K562 (cell line): ENCODE data around the gene QPCT. TPM values are rescaled to one million over a fixed set of nuclear protein-coding genes. Genes with fewer than 3 reads are reported as not detected.
A peak's percentile ranks its signal among the peaks of the same experiment; 100 is the strongest.

Experiments used
- ARID1B ChIP-seq: fragments of 450-650 bp; IDR thresholded peaks from 2 replicates; pipeline ENCODE4 v1.6.1; 2016; ENCODE audit warnings: antibody characterized with exemption, mild to moderate bottlenecking, inconsistent platforms
- EP300 ChIP-seq: IDR thresholded peaks from 2 replicates; pipeline ENCODE4 v1.6.1; 2012; ENCODE audit warnings: low read length, improper control_type of control experiment
- FOXK2 ChIP-seq, 2 experiments: fragments of 450-650 bp; IDR thresholded peaks in 1 of 2; conservative IDR thresholded peaks in 1 of 2; 2 replicates each; pipeline ENCODE4 v1.6.1; 2016; ENCODE audit warnings: low read depth in 2 of 2, mild to moderate bottlenecking in 1 of 2
- JUN ChIP-seq, 2 experiments: sonication (generic) in 1 of 2; formaldehyde crosslinking in 1 of 2; IDR thresholded peaks; 2 replicates each; pipeline versions ENCODE4 v1.6.1 to v1.8.0; 2012 to 2022; ENCODE audit warnings: borderline replicate concordance in 2 of 2, mild to moderate bottlenecking in 2 of 2, improper control_type of control experiment in 1 of 2, low read depth in 1 of 2, low read length in 1 of 2, missing genetic modification reagents in 1 of 2
- PCBP1 ChIP-seq: fragments of 200-400 bp; formaldehyde crosslinking; IDR thresholded peaks from 2 replicates; pipeline ENCODE4 v1.6.1; 2018; ENCODE audit warnings: mild to moderate bottlenecking, low read depth, low read length; ENCODE audit not compliant: poor library complexity, severe bottlenecking
- ZBTB1 ChIP-seq: sonication (generic); formaldehyde crosslinking; IDR thresholded peaks from 2 replicates; pipeline ENCODE4 v1.8.1; 2023; ENCODE audit warnings: missing genetic modification reagents, low read depth, mild to moderate bottlenecking, borderline replicate concordance
- ZKSCAN3 ChIP-seq: fragments of 250-450 bp; sonication (Bioruptor Pico); IDR thresholded peaks from 2 replicates; pipeline ENCODE4 v1.4.0; 2020
- ZNF165 ChIP-seq: fragments of 250-450 bp; sonication (Bioruptor Pico); IDR thresholded peaks from 2 replicates; pipeline ENCODE4 v1.4.0; 2020; ENCODE audit warnings: borderline replicate concordance
- polyA plus RNA-seq, 8 experiments: library from polyadenylated mRNA; depleted of rRNA in 4 of 8; stranded (reverse) in 5 of 8; unstranded in 3 of 8; fragments of >200 nt; fragmentation: Nextera tagmentation in 2 of 8; fragmentation: Illumina TruSeq in 1 of 8; extraction: Ambion mirVana in 2 of 8; extraction: Trizol in 1 of 8; gene quantifications; 2 replicates each; pipeline versions ENCODE4 v1.2.1 to v1.2.3, GENCODE V29; 2011 to 2014; ENCODE audit warnings: inconsistent platforms in 1 of 8, missing spikeins in 1 of 8
- total RNA-seq, 7 experiments: library from RNA; depleted of rRNA in 6 of 7; stranded (reverse); fragments of >200 nt in 6 of 7; fragmentation: Illumina TruSeq in 2 of 7; extraction: Trizol in 2 of 7; gene quantifications; 2 replicates each; pipeline versions ENCODE4 v1.2.1 to v1.2.3, GENCODE V29; 2011 to 2021; ENCODE audit warnings: low replicate concordance in 1 of 7
- TF ChIP-seq, protein P1 (sequence below), 2 experiments: IDR thresholded peaks in 1 of 2; conservative IDR thresholded peaks in 1 of 2; 2 replicates each; pipeline ENCODE4 v1.6.1; 2016; ENCODE audit warnings: low read depth in 2 of 2, mild to moderate bottlenecking in 1 of 2, missing compliant biosample characterization in 1 of 2, missing genetic modification characterization in 1 of 2, moderate library complexity in 1 of 2
- TF ChIP-seq, protein P2 (sequence below): fragments of 250-450 bp; sonication (Bioruptor Pico); IDR thresholded peaks from 2 replicates; pipeline ENCODE4 v1.4.0; 2020
- TF ChIP-seq, protein P3 (sequence below): sonication (generic); formaldehyde crosslinking; IDR thresholded peaks from 2 replicates; pipeline ENCODE4 v1.8.0; 2023; ENCODE audit warnings: missing genetic modification reagents, mild to moderate bottlenecking, borderline replicate concordance

The QPCT gene
- total and polyA plus RNA-seq, 9 of the 15 experiments (the other 6 are each of a cell fraction or from before 2014, with no cell fraction given) = 0.07 TPM; not detected in 8

DNA sequence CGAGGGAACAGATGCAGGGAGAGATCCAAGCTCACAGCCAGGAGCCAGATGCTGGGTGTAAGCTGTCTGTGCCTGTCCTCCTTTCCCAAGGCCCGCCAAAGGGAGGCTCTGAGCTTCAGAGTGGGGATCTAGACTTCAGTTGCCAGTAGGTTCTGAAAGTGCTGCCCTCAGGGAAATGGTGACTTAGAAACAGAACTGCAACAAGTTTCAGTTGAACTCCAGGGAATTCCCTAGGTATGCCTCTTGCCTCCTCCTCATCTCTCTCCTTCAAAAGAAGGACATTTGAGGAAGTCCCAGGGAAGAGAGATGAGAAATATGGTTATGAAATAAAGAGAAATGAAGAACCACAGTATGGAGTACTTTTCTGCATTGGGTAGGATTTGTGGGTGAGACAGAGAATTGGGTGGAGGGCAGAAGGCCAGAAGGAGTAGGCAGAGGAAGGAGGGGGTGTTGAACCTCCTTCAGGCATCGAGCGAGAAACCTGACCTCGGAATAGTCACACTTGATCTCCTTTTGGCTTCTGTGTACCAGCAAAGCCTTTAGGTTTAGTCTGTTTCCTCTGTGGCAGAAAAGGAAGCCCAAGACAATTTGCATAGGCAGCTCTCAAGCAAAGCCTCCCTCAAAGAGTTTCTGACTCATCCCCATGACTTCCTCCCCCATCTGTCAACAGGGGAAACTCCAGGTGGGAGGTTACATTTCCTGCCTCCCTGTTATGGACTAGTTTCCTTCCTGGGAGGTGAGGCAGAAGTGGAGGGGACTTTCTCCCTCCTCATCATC, 45.7 kb downstream of the QPCT start (continued):
- TF ChIP-seq EP300 = peak; percentile 52; the same call in 1 of the 2 replicates
- TF ChIP-seq FOXK2 (conservative IDR thresholded peaks at IDR 0.05 in 1 of 2, IDR thresholded peaks at IDR 0.05 in 1 of 2; ENCODE audit: low read depth in 2 of 2) = peak in 1 of 2 experiments; percentile 20; a peak in 1 of 4 replicates
- no peak for TF ChIP-seq PCBP1
- TF ChIP-seq ZKSCAN3 (CRISPR knock-in tag) = no peak
- peak; percentile 71 for TF ChIP-seq JUN (IDR thresholded peaks at IDR 0.05; ENCODE audit: borderline replicate concordance, low read depth, low read length)
- no peak for TF ChIP-seq JUN (CRISPR knock-in tag; IDR thresholded peaks at IDR 0.05; ENCODE audit: borderline replicate concordance)
- TF ChIP-seq, protein P1, sequence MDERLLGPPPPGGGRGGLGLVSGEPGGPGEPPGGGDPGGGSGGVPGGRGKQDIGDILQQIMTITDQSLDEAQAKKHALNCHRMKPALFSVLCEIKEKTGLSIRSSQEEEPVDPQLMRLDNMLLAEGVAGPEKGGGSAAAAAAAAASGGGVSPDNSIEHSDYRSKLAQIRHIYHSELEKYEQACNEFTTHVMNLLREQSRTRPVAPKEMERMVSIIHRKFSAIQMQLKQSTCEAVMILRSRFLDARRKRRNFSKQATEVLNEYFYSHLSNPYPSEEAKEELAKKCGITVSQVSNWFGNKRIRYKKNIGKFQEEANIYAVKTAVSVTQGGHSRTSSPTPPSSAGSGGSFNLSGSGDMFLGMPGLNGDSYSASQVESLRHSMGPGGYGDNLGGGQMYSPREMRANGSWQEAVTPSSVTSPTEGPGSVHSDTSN (CRISPR knock-in tag; IDR thresholded peaks at IDR 0.05; ENCODE audit: low read depth) = no peak
- TF ChIP-seq, protein P1 (tag; conservative IDR thresholded peaks at IDR 0.05; ENCODE audit: low read depth) = peak; percentile 53
- TF ChIP-seq ZBTB1 (CRISPR knock-in tag) = no peak
- TF ChIP-seq, protein P2, sequence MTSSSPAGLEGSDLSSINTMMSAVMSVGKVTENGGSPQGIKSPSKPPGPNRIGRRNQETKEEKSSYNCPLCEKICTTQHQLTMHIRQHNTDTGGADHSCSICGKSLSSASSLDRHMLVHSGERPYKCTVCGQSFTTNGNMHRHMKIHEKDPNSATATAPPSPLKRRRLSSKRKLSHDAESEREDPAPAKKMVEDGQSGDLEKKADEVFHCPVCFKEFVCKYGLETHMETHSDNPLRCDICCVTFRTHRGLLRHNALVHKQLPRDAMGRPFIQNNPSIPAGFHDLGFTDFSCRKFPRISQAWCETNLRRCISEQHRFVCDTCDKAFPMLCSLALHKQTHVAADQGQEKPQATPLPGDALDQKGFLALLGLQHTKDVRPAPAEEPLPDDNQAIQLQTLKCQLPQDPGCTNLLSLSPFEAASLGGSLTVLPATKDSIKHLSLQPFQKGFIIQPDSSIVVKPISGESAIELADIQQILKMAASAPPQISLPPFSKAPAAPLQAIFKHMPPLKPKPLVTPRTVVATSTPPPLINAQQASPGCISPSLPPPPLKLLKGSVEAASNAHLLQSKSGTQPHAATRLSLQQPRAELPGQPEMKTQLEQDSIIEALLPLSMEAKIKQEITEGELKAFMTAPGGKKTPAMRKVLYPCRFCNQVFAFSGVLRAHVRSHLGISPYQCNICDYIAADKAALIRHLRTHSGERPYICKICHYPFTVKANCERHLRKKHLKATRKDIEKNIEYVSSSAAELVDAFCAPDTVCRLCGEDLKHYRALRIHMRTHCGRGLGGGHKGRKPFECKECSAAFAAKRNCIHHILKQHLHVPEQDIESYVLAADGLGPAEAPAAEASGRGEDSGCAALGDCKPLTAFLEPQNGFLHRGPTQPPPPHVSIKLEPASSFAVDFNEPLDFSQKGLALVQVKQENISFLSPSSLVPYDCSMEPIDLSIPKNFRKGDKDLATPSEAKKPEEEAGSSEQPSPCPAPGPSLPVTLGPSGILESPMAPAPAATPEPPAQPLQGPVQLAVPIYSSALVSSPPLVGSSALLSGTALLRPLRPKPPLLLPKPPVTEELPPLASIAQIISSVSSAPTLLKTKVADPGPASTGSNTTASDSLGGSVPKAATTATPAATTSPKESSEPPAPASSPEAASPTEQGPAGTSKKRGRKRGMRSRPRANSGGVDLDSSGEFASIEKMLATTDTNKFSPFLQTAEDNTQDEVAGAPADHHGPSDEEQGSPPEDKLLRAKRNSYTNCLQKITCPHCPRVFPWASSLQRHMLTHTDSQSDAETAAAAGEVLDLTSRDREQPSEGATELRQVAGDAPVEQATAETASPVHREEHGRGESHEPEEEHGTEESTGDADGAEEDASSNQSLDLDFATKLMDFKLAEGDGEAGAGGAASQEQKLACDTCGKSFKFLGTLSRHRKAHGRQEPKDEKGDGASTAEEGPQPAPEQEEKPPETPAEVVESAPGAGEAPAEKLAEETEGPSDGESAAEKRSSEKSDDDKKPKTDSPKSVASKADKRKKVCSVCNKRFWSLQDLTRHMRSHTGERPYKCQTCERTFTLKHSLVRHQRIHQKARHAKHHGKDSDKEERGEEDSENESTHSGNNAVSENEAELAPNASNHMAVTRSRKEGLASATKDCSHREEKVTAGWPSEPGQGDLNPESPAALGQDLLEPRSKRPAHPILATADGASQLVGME = no peak
- TF ChIP-seq ARID1B = peak; percentile 65
- TF ChIP-seq, protein P3, sequence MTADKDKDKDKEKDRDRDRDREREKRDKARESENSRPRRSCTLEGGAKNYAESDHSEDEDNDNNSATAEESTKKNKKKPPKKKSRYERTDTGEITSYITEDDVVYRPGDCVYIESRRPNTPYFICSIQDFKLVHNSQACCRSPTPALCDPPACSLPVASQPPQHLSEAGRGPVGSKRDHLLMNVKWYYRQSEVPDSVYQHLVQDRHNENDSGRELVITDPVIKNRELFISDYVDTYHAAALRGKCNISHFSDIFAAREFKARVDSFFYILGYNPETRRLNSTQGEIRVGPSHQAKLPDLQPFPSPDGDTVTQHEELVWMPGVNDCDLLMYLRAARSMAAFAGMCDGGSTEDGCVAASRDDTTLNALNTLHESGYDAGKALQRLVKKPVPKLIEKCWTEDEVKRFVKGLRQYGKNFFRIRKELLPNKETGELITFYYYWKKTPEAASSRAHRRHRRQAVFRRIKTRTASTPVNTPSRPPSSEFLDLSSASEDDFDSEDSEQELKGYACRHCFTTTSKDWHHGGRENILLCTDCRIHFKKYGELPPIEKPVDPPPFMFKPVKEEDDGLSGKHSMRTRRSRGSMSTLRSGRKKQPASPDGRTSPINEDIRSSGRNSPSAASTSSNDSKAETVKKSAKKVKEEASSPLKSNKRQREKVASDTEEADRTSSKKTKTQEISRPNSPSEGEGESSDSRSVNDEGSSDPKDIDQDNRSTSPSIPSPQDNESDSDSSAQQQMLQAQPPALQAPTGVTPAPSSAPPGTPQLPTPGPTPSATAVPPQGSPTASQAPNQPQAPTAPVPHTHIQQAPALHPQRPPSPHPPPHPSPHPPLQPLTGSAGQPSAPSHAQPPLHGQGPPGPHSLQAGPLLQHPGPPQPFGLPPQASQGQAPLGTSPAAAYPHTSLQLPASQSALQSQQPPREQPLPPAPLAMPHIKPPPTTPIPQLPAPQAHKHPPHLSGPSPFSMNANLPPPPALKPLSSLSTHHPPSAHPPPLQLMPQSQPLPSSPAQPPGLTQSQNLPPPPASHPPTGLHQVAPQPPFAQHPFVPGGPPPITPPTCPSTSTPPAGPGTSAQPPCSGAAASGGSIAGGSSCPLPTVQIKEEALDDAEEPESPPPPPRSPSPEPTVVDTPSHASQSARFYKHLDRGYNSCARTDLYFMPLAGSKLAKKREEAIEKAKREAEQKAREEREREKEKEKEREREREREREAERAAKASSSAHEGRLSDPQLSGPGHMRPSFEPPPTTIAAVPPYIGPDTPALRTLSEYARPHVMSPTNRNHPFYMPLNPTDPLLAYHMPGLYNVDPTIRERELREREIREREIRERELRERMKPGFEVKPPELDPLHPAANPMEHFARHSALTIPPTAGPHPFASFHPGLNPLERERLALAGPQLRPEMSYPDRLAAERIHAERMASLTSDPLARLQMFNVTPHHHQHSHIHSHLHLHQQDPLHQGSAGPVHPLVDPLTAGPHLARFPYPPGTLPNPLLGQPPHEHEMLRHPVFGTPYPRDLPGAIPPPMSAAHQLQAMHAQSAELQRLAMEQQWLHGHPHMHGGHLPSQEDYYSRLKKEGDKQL (CRISPR knock-in tag) = no peak
- TF ChIP-seq ZNF165 (CRISPR knock-in tag) = no peak
